ENCODE measurements around the gene SLX4IP. TPM values are rescaled to one million over a fixed set of nuclear protein-coding genes. Genes with fewer than 3 reads are reported as not detected.

SLX4IP gene
- total and polyA plus RNA-seq, 2 of the 13 experiments (the other 11 are each of a cell fraction or from before 2014, with no cell fraction given): 3.6 to 7.3 TPM

DNA sequence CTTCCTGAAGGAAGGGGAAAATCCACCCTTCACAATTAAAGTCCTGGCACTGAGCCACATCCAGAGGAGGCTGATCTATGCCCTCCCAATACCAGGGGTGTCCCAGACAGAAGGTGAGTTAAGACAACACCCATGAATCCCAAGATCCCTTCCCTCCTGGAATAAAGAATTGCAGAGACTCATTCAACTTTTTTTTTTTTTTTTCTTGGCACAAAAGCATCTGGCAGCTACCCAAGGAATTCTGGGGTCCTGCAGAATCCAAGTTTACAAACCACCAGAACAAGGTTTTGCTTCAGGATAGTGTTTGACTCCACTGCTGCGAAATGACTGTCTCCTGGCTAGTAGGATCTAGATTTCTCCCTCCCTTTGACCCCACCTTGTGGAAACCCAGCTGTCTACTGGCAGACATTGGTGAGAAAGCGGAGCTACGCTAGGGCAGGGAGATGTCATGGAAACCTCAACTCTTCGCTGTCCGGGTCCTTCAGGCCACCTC, 201.3 kb downstream of the SLX4IP start:
- Histone ChIP-seq H3K4me3 (replicated peaks in 1 of 3; ENCODE audit: insufficient read depth in 1 of 3, low read depth in 2 of 3, low read length in 3 of 3) (no peak overlapping the region), H3K9ac (ENCODE audit: insufficient read depth, low read depth, low read length) (no peak overlapping the region), H3K4me2 (ENCODE audit: low read depth, low read length) (no peak overlapping the region), H3K36me3 (replicated peaks in 1 of 2; ENCODE audit: control insufficient read depth in 1 of 2, insufficient read depth in 2 of 2, low read length in 2 of 2) (peaks cover 20 to 32% of the 10 kb centered on the region in 2 experiments), H3K9me3 (ENCODE audit: low read length) (no peaks in the 10 kb centered on the region), H2AFZ (ENCODE audit: low read length) (no peak overlapping the region), H3K4me1 (ENCODE audit: insufficient read depth, low read length) (no peaks in the 10 kb centered on the region), H3K27ac (ENCODE audit: extremely low read length, insufficient read depth, low read length) (no peak overlapping the region), H4K20me1 (ENCODE audit: insufficient read depth, low read length) (no peaks in the 10 kb centered on the region), H3K27me3 (ENCODE audit: control insufficient read depth in 1 of 2, insufficient read depth in 2 of 2, low read length in 2 of 2) (no peaks in the 10 kb centered on the region), H3K79me2 (ENCODE audit: insufficient read depth, low read length) (no peaks in the 10 kb centered on the region)
- ATAC-seq (peak; percentile 19), FAIRE-seq (no peak), DNase-seq (ENCODE audit: low spot score) (peak; percentile 35)
- BruUV-seq (replicated peaks): no TSS peak
- ChIA-PET CTCF (ENCODE audit: low intra/inter-chr PET ratio, low total read pairs) (interaction anchor here (0.6 kb wide), 1 partner anchor 83 kb away, joined by 3 read pairs; no protein-coding TSS in a partner anchor), POLR2A (interaction anchor here (1.1 kb wide), 1 partner anchor 9 kb away, joined by 3 read pairs; no protein-coding TSS in a partner anchor)
- WGBS (ENCODE audit: low lambda C conversion rate): 100% methylated on average over 5 of the region's 5 CpGs
- in situ Hi-C loops (cut with HindIII; ENCODE audit: extremely low pct_ligation_motif_present, low pct_unique_long_range_greater_than_20kb): loop anchor here (5.0 kb wide), 1 partner anchor 84 kb away; no protein-coding TSS in a partner anchor
- intact Hi-C loops (cut with micrococcal nuclease; ENCODE audit: unreplicated experiment): loop anchor here (2.0 to 10.0 kb wide), 3 partner anchors 16 to 202 kb away; partner anchors contain the start of genes MKKS and SLX4IP
- TF ChIP-seq RBM22 (optimal IDR thresholded peaks at IDR 0.05; ENCODE audit: low read length) (peak; percentile 6), ZBTB38 (CRISPR knock-in tag; IDR thresholded peaks at IDR 0.05) (0 out of 2 replicates have a peak, but pooled peaks have one; percentile 45), XBP1 (CRISPR knock-in tag; IDR thresholded peaks at IDR 0.05) (no peak), POLR2G (IDR thresholded peaks at IDR 0.05; ENCODE audit: low read depth, low read length) (0 out of 2 replicates have a peak, but pooled peaks have one; percentile 27), STAG1 (CRISPR knock-in tag; IDR thresholded peaks at IDR 0.05) (peak; percentile 43)
- TF ChIP-seq, protein P1, sequence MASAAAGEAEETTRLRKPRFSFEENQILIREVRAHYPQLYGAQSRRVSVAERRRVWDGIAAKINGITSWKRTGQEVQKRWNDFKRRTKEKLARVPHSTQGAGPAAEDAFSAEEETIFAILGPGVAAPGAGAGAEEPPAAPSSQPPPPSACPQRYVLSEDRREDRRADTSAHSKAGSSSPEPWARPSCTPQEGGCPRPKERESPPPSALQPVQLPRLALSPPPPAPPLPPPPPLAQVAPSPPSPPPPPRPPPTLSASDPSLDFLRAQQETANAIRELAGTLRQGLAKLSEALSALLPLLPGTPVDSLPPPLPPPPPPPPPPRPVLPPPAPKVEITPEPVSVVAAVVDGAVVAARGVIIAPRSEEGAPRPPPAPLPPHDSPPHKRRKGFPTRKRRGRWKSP (CRISPR knock-in tag; IDR thresholded peaks at IDR 0.05): no peak
- TF ChIP-seq, protein P2, sequence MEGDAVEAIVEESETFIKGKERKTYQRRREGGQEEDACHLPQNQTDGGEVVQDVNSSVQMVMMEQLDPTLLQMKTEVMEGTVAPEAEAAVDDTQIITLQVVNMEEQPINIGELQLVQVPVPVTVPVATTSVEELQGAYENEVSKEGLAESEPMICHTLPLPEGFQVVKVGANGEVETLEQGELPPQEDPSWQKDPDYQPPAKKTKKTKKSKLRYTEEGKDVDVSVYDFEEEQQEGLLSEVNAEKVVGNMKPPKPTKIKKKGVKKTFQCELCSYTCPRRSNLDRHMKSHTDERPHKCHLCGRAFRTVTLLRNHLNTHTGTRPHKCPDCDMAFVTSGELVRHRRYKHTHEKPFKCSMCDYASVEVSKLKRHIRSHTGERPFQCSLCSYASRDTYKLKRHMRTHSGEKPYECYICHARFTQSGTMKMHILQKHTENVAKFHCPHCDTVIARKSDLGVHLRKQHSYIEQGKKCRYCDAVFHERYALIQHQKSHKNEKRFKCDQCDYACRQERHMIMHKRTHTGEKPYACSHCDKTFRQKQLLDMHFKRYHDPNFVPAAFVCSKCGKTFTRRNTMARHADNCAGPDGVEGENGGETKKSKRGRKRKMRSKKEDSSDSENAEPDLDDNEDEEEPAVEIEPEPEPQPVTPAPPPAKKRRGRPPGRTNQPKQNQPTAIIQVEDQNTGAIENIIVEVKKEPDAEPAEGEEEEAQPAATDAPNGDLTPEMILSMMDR (CRISPR knock-in tag; IDR thresholded peaks at IDR 0.05): 0 out of 2 replicates have a peak, but pooled peaks have one; percentile 27
